GM21825 (cell line): ENCODE results near the gene CCSER2.
"Not testable (repeated sequence)": the region's sequence is repeated elsewhere in the genome, so short reads cannot be mapped to it uniquely, and the experiment has no call there.

ENCODE experiments used
- ATAC-seq: cut with Tn5 transposase; IDR thresholded peaks from one replicate; pipeline ENCODE4 v1.9.1; 2021; ENCODE audit warnings: mild to moderate bottlenecking, moderate library complexity; ENCODE audit not compliant: unreplicated experiment

Gene CCSER2

GRCh38 chr10:84342584-84342983, 14.2 kb downstream of the CCSER2 start:
- no peak for ATAC-seq

GRCh38 chr10:84343831-84344230, 15.4 kb downstream of the CCSER2 start:
- ATAC-seq, result no peak

- ATAC-seq, result no peak
Measured at GRCh38 chr10:84344526-84344925, 16.1 kb downstream of the CCSER2 start.

- ATAC-seq, result not testable (repeated sequence)
Measured at GRCh38 chr10:84347575-84348002, 19.2 kb downstream of the CCSER2 start.

GRCh38 chr10:84348447-84348846, 20.1 kb downstream of the CCSER2 start:
- ATAC-seq, result no peak

- no peak for ATAC-seq
Measured at GRCh38 chr10:84348860-84349259, 20.5 kb downstream of the CCSER2 start.

- ATAC-seq, result peak; percentile 93
Measured at GRCh38 chr10:84352251-84352842, 24.0 kb downstream of the CCSER2 start.

- no peak for ATAC-seq
Measured at GRCh38 chr10:84353052-84353803, 24.8 kb downstream of the CCSER2 start.

GRCh38 chr10:84354623-84355022, 26.2 kb downstream of the CCSER2 start:
- no peak for ATAC-seq

GRCh38 chr10:84355106-84355505, 26.7 kb downstream of the CCSER2 start:
- no peak for ATAC-seq

GRCh38 chr10:84356928-84357327, 28.5 kb downstream of the CCSER2 start:
- ATAC-seq, result no peak

GRCh38 chr10:84358743-84359142, 30.4 kb downstream of the CCSER2 start:
- no peak for ATAC-seq

GRCh38 chr10:84360637-84361365, 32.4 kb downstream of the CCSER2 start:
- ATAC-seq, result no peak

GRCh38 chr10:84365335-84365881, 37.0 kb downstream of the CCSER2 start:
- ATAC-seq, result no peak

GRCh38 chr10:84366041-84366440, 37.7 kb downstream of the CCSER2 start:
- no peak for ATAC-seq

GRCh38 chr10:84367256-84367655, 38.9 kb downstream of the CCSER2 start:
- ATAC-seq, result no peak

- ATAC-seq, result no peak
Measured at GRCh38 chr10:84368828-84369227, 40.4 kb downstream of the CCSER2 start.

GRCh38 chr10:84370283-84370682, 41.9 kb downstream of the CCSER2 start:
- ATAC-seq, result no peak

GRCh38 chr10:84371944-84372343, 43.6 kb downstream of the CCSER2 start:
- ATAC-seq, result no peak

GRCh38 chr10:84373000-84373399, 44.6 kb downstream of the CCSER2 start:
- ATAC-seq, result no peak

GRCh38 chr10:84374455-84374854, 46.1 kb downstream of the CCSER2 start:
- ATAC-seq, result no peak

- no peak for ATAC-seq
Measured at GRCh38 chr10:84375011-84375410, 46.6 kb downstream of the CCSER2 start.
